Measurements from ENCODE around the gene AKR1B1.

The AKR1B1 gene

GRCh38 chr7:134468475-134468874, 9.6 kb upstream of the AKR1B1 start:
- DNase-seq: no peak

GRCh38 chr7:134468054-134468453, 9.2 kb upstream of the AKR1B1 start:
- DNase-seq: no peak

- DNase-seq: no peak
Measured at GRCh38 chr7:134465491-134465890, 6.6 kb upstream of the AKR1B1 start.

- no peak for DNase-seq
Measured at GRCh38 chr7:134464496-134464895, 5.6 kb upstream of the AKR1B1 start.

- DNase-seq: no peak
Measured at GRCh38 chr7:134463751-134464150, 4.9 kb upstream of the AKR1B1 start.

GRCh38 chr7:134462337-134462925, 3.5 kb upstream of the AKR1B1 start:
- no peak for DNase-seq

- DNase-seq: no peak
Measured at GRCh38 chr7:134461916-134462315, 3.0 kb upstream of the AKR1B1 start.

- no peak for DNase-seq
Measured at GRCh38 chr7:134459981-134460380, 1.1 kb upstream of the AKR1B1 start.

- peak; percentile 26 for DNase-seq
Measured at GRCh38 chr7:134458341-134458805, 527 bp downstream of the AKR1B1 start.

- DNase-seq: no peak
Measured at GRCh38 chr7:134457210-134457609, 1.7 kb downstream of the AKR1B1 start.

GRCh38 chr7:134454277-134454676, 4.6 kb downstream of the AKR1B1 start:
- DNase-seq: no peak

- DNase-seq: no peak
Measured at GRCh38 chr7:134453518-134453917, 5.4 kb downstream of the AKR1B1 start.

GRCh38 chr7:134452991-134453473, 5.9 kb downstream of the AKR1B1 start:
- no peak for DNase-seq

GRCh38 chr7:134452419-134452838, 6.5 kb downstream of the AKR1B1 start:
- DNase-seq: no peak

- no peak for DNase-seq
Measured at GRCh38 chr7:134451656-134452055, 7.2 kb downstream of the AKR1B1 start.

- DNase-seq: no peak
Measured at GRCh38 chr7:134450294-134451000, 8.5 kb downstream of the AKR1B1 start.

GRCh38 chr7:134449680-134450079, 9.2 kb downstream of the AKR1B1 start:
- no peak for DNase-seq

GRCh38 chr7:134448356-134449229, 10.3 kb downstream of the AKR1B1 start:
- DNase-seq: no peak

- DNase-seq: no peak
Measured at GRCh38 chr7:134447383-134447782, 11.5 kb downstream of the AKR1B1 start.

- no peak for DNase-seq
Measured at GRCh38 chr7:134446923-134447322, 12.0 kb downstream of the AKR1B1 start.

GRCh38 chr7:134446446-134446845, 12.5 kb downstream of the AKR1B1 start:
- DNase-seq: no peak

- no peak for DNase-seq
Measured at GRCh38 chr7:134444961-134445315, 14.0 kb downstream of the AKR1B1 start.

GRCh38 chr7:134444198-134444960, 14.5 kb downstream of the AKR1B1 start:
- no peak for DNase-seq

All from effector CD8-positive, alpha-beta T cell (primary cell).